ENCODE measurements around the gene GCDH.
"Not testable (repeated sequence)": the region's sequence is repeated elsewhere in the genome, so short reads cannot be mapped to it uniquely, and the experiment has no call there.

The GCDH gene

GRCh38 chr19:12885749-12886650 lies 5.0 kb upstream of the GCDH start:
- DNase-seq (ENCODE audit: low spot score), result no peak
- TF ChIP-seq CTCF (IDR thresholded peaks at IDR 0.05; ENCODE audit: extremely low read depth, missing control alignments), result no peak

- DNase-seq (ENCODE audit: low spot score), result no peak
- no peak for TF ChIP-seq CTCF (IDR thresholded peaks at IDR 0.05; ENCODE audit: extremely low read depth, missing control alignments)
These were observed 4.3 kb upstream of the GCDH start for GRCh38 chr19:12886651-12886968.

- TF ChIP-seq CTCF (IDR thresholded peaks at IDR 0.05; ENCODE audit: extremely low read depth, missing control alignments), result no peak
- DNase-seq (ENCODE audit: low spot score), result no peak
These were observed 3.8 kb upstream of the GCDH start, which contains the start of gene KLF1 for GRCh38 chr19:12886969-12887747. Gene KLF1, minus strand, starts transcription at chr19:12887201. Its CDS starts 61 bp downstream, at chr19:12887140.

GRCh38 chr19:12888006-12888603 lies 2.9 kb upstream of the GCDH start:
- TF ChIP-seq CTCF (IDR thresholded peaks at IDR 0.05; ENCODE audit: extremely low read depth, missing control alignments), result no peak

GRCh38 chr19:12890299-12890786 lies 617 bp upstream of the GCDH start:
- DNase-seq (ENCODE audit: low spot score), result not testable (repeated sequence)

More at GRCh38 chr19:12888006-12888603, 2.9 kb upstream of the GCDH start:
- no peak for DNase-seq (ENCODE audit: low spot score)

- DNase-seq (ENCODE audit: low spot score), result no peak
- TF ChIP-seq CTCF (IDR thresholded peaks at IDR 0.05; ENCODE audit: extremely low read depth, missing control alignments), result no peak
These were observed 627 bp downstream of the GCDH start for GRCh38 chr19:12891553-12892021.

- no peak for DNase-seq (ENCODE audit: low spot score)
- TF ChIP-seq CTCF (IDR thresholded peaks at IDR 0.05; ENCODE audit: extremely low read depth, missing control alignments), result no peak
These were observed 2.6 kb downstream of the GCDH start for GRCh38 chr19:12893582-12893981.
